GM12865 (cell line): ENCODE measurements around the gene HSD17B12.

Experiments used
- DNase-seq: peaks from one replicate; pipeline ENCODE4 v3.0.0; 2010; ENCODE audit warnings: low read depth
- H3K4me3 ChIP-seq: 2 replicates; pipeline ENCODE4 v1.5.1; 2011; ENCODE audit warnings: mild to moderate bottlenecking, low read depth, low read length, control low read depth
- CTCF ChIP-seq: IDR thresholded peaks from 2 replicates; pipeline ENCODE4 v1.5.1; 2011; ENCODE audit warnings: low read length, control low read depth, low read depth, inconsistent platforms; ENCODE audit not compliant: insufficient read depth; ENCODE audit errors: missing control alignments

Gene HSD17B12

GRCh38 chr11:43736502-43737200 lies 56.1 kb downstream of the HSD17B12 start:
- no peak for DNase-seq
- no peak overlapping the region for H3K4me3 ChIP-seq

GRCh38 chr11:43737201-43737590 lies 56.7 kb downstream of the HSD17B12 start:
- DNase-seq: no peak
- no peak overlapping the region for H3K4me3 ChIP-seq
- no peak for TF ChIP-seq CTCF

More at GRCh38 chr11:43736502-43737200, 56.1 kb downstream of the HSD17B12 start:
- TF ChIP-seq CTCF: no peak

GRCh38 chr11:43738600-43739409 lies 58.3 kb downstream of the HSD17B12 start:
- TF ChIP-seq CTCF: no peak
- no peak for DNase-seq
- no peak overlapping the region for H3K4me3 ChIP-seq

- no peak overlapping the region for H3K4me3 ChIP-seq
- DNase-seq: no peak
- no peak for TF ChIP-seq CTCF
Observed at GRCh38 chr11:43746670-43747069, 66.1 kb downstream of the HSD17B12 start.

GRCh38 chr11:43747130-43747802 lies 66.7 kb downstream of the HSD17B12 start:
- TF ChIP-seq CTCF: no peak
- H3K4me3 ChIP-seq: no peak overlapping the region
- no peak for DNase-seq

- TF ChIP-seq CTCF: no peak
- H3K4me3 ChIP-seq: no peak overlapping the region
- DNase-seq: no peak
Observed at GRCh38 chr11:43748095-43748494, 67.6 kb downstream of the HSD17B12 start.
